GM23338 (cell line): ENCODE results near the gene CHRNA3. TPM values are rescaled to one million over a fixed set of nuclear protein-coding genes. Genes with fewer than 3 reads are reported as not detected.

ENCODE experiments used
- ATAC-seq: fragments of 200-7000 bp; cut with Tn5 transposase; 3 replicates; pipeline ENCODE4 v1.9.1; 2020
- DNase-seq: peaks from one replicate; pipeline ENCODE4 v3.0.0-alpha.2; 2015; ENCODE audit warnings: low spot score
- H2AFZ ChIP-seq: fragments of 200-600 bp; sonication (generic); 2 replicates; pipeline ENCODE4 v1.8.0; 2016; ENCODE audit warnings: antibody characterized with exemption, mild to moderate bottlenecking, moderate library complexity
- H3F3A ChIP-seq: fragments of 200-600 bp; sonication (generic); replicated peaks from 2 replicates; pipeline ENCODE4 v1.8.0; 2017; ENCODE audit warnings: antibody characterized with exemption, mixed run types, low read depth
- H3K27ac ChIP-seq: fragments of 200-600 bp; sonication (generic); 2 replicates; pipeline ENCODE4 v1.6.1; 2016; ENCODE audit warnings: low read depth
- H3K27me3 ChIP-seq: fragments of 200-600 bp; sonication (generic); 2 replicates; pipeline ENCODE4 v1.8.0; 2016; ENCODE audit warnings: mild to moderate bottlenecking, mixed run types, moderate library complexity; ENCODE audit not compliant: insufficient read depth
- H3K36me3 ChIP-seq: fragments of 200-600 bp; sonication (generic); 2 replicates; pipeline ENCODE4 v1.8.0; 2016; ENCODE audit warnings: mild to moderate bottlenecking; ENCODE audit not compliant: insufficient read depth
- H3K4me1 ChIP-seq: fragments of 200-600 bp; sonication (generic); 2 replicates; pipeline ENCODE4 v1.8.0; 2016; ENCODE audit warnings: mild to moderate bottlenecking, moderate library complexity; ENCODE audit not compliant: insufficient read depth
- H3K4me2 ChIP-seq: fragments of 200-600 bp; sonication (generic); 2 replicates; pipeline ENCODE4 v1.7.1; 2017; ENCODE audit warnings: mixed run types
- H3K4me3 ChIP-seq: fragments of 200-600 bp; sonication (generic); 2 replicates; pipeline ENCODE4 v1.6.1; 2016; ENCODE audit warnings: mixed run types
- H3K79me2 ChIP-seq: fragments of 200-600 bp; sonication (generic); replicated peaks from 2 replicates; pipeline ENCODE4 v1.8.0; 2017; ENCODE audit warnings: mild to moderate bottlenecking; ENCODE audit not compliant: insufficient read depth
- H3K9me2 ChIP-seq: fragments of 200-600 bp; sonication (generic); 2 replicates; pipeline ENCODE4 v1.8.0; 2017; ENCODE audit not compliant: insufficient read depth
- H4K20me1 ChIP-seq: fragments of 200-600 bp; sonication (generic); replicated peaks from 2 replicates; pipeline ENCODE4 v1.8.0; 2017; ENCODE audit warnings: mild to moderate bottlenecking; ENCODE audit not compliant: insufficient read depth
- H3K27ac Mint-ChIP-seq: 2 replicates; pipeline ENCODE4 v1.8.0; 2020; ENCODE audit warnings: inconsistent platforms, mild to moderate bottlenecking, moderate library complexity, mixed read lengths
- H3K27me3 Mint-ChIP-seq: 3 replicates; pipeline ENCODE4 v1.8.0; 2022; ENCODE audit warnings: low read depth, mild to moderate bottlenecking, moderate library complexity, mixed read lengths, inconsistent platforms; ENCODE audit not compliant: insufficient read depth, poor library complexity
- H3K36me3 Mint-ChIP-seq: 3 replicates; pipeline ENCODE4 v1.8.0; 2021; ENCODE audit warnings: low read depth, mild to moderate bottlenecking, inconsistent platforms, moderate library complexity, mixed read lengths
- H3K4me1 Mint-ChIP-seq: 3 replicates; pipeline ENCODE4 v1.8.0; 2020; ENCODE audit warnings: mild to moderate bottlenecking, inconsistent platforms, mixed read lengths
- H3K4me3 Mint-ChIP-seq: 3 replicates; pipeline ENCODE4 v1.8.0; 2021; ENCODE audit warnings: moderate library complexity, mild to moderate bottlenecking, inconsistent platforms, mixed read lengths
- H3K9me3 Mint-ChIP-seq: 3 replicates; pipeline ENCODE4 v1.8.0; 2020; ENCODE audit warnings: moderate library complexity, mild to moderate bottlenecking, inconsistent platforms, mixed read lengths
- CREB1 ChIP-seq: fragments of 250-450 bp; sonication (Bioruptor Pico); IDR thresholded peaks from 2 replicates; pipeline ENCODE4 v1.5.0; 2020; ENCODE audit warnings: low read depth, mild to moderate bottlenecking, moderate library complexity
- CTCF ChIP-seq, 2 experiments: fragments of 200-600 bp in 1 of 2; sonication (generic) in 1 of 2; conservative IDR thresholded peaks; 2 replicates each; pipeline versions ENCODE4 v1.5.1 to v1.6.1; 2016 to 2017; ENCODE audit warnings: antibody characterized with exemption in 2 of 2, low read depth in 2 of 2, mild to moderate bottlenecking in 2 of 2, moderate library complexity in 1 of 2
- EZH2phosphoT487 ChIP-seq: fragments of 200-600 bp; sonication (generic); IDR thresholded peaks from one replicate; pipeline ENCODE4 v1.8.1; 2018; ENCODE audit warnings: antibody characterized with exemption; ENCODE audit not compliant: unreplicated experiment
- JUNB ChIP-seq: IDR thresholded peaks from one replicate; pipeline ENCODE4 v1.6.1; 2016; ENCODE audit warnings: antibody characterized with exemption; ENCODE audit not compliant: unreplicated experiment
- NANOG ChIP-seq: IDR thresholded peaks from 2 replicates; pipeline ENCODE4 v1.6.1; 2016; ENCODE audit warnings: antibody characterized with exemption, borderline replicate concordance
- ZNF114 ChIP-seq: fragments of 250-450 bp; sonication (Bioruptor Pico); IDR thresholded peaks from 2 replicates; pipeline ENCODE4 v1.5.0; 2020; ENCODE audit warnings: mild to moderate bottlenecking, moderate library complexity
- ZNF462 ChIP-seq: fragments of 250-450 bp; sonication (Bioruptor Pico); IDR thresholded peaks from 2 replicates; pipeline ENCODE4 v1.5.0; 2020; ENCODE audit warnings: mild to moderate bottlenecking, moderate library complexity
- polyA plus RNA-seq: library from polyadenylated mRNA; unstranded; fragments of >200 nt; fragmentation: Nextera tagmentation; extraction: Ambion mirVana; gene quantifications from 2 replicates; pipeline ENCODE4 v1.2.1, GENCODE V29; 2016
- total RNA-seq: library from RNA; depleted of rRNA; stranded (reverse); fragments of >200 nt; shearing (Covaris generic); gene quantifications from 2 replicates; pipeline ENCODE4 v1.2.3, GENCODE V29; 2014
- TF ChIP-seq, protein P1 (sequence below): IDR thresholded peaks from 2 replicates; pipeline ENCODE4 v1.6.1; 2016; ENCODE audit warnings: antibody characterized with exemption
- TF ChIP-seq, protein P2 (sequence below): IDR thresholded peaks from one replicate; pipeline ENCODE4 v1.6.1; 2018; ENCODE audit warnings: antibody characterized with exemption; ENCODE audit not compliant: unreplicated experiment

The CHRNA3 gene
- total and polyA plus RNA-seq, 2 experiments from 2014 or later, result 2.9 to 3.5 TPM

GRCh38 chr15:78635346-78635745 lies 14.6 kb upstream of the CHRNA3 start (continued):
- no peak for TF ChIP-seq ZNF462 (CRISPR knock-in tag)

GRCh38 chr15:78634210-78635145 lies 13.7 kb upstream of the CHRNA3 start:
- Histone ChIP-seq H3F3A (no peaks in the 10 kb centered on the region), H3K4me1 (no peaks in the 10 kb centered on the region), H3K27me3 (no peaks in the 10 kb centered on the region), H3K4me2 (no peak overlapping the region), H3K36me3 (no peaks in the 10 kb centered on the region), H3K27ac (no peak overlapping the region), H4K20me1 (no peaks in the 10 kb centered on the region), H3K4me3 (no peak overlapping the region), H3K79me2 (no peaks in the 10 kb centered on the region), H2AFZ (no peak overlapping the region), H3K9me2 (no peaks in the 10 kb centered on the region)
- H3K27ac Mint-ChIP-seq, result no peak overlapping the region
- no peaks in the 10 kb centered on the region; the same call in 2 of the 3 replicates for H3K9me3 Mint-ChIP-seq
- DNase-seq (no peak), ATAC-seq (no peak)
- peaks cover 5% of the 10 kb centered on the region; the same call in 1 of the 3 replicates for H3K4me1 Mint-ChIP-seq
- H3K4me3 Mint-ChIP-seq, result no peak overlapping the region
- H3K27me3 Mint-ChIP-seq, result peaks cover 8% of the 10 kb centered on the region
- peaks cover 5% of the 10 kb centered on the region; the same call in 2 of the 3 replicates for H3K36me3 Mint-ChIP-seq
- TF ChIP-seq CREB1 (CRISPR knock-in tag), result no peak
- TF ChIP-seq ZNF114, result no peak
- no peak for TF ChIP-seq CTCF (conservative IDR thresholded peaks at IDR 0.05; ENCODE audit: low read depth in 2 of 2)
- no peak for TF ChIP-seq NANOG
- TF ChIP-seq, protein P1, sequence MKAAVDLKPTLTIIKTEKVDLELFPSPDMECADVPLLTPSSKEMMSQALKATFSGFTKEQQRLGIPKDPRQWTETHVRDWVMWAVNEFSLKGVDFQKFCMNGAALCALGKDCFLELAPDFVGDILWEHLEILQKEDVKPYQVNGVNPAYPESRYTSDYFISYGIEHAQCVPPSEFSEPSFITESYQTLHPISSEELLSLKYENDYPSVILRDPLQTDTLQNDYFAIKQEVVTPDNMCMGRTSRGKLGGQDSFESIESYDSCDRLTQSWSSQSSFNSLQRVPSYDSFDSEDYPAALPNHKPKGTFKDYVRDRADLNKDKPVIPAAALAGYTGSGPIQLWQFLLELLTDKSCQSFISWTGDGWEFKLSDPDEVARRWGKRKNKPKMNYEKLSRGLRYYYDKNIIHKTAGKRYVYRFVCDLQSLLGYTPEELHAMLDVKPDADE, result no peak
- TF ChIP-seq JUNB, result no peak
- TF ChIP-seq EZH2phosphoT487, result no peak
- TF ChIP-seq, protein P2, sequence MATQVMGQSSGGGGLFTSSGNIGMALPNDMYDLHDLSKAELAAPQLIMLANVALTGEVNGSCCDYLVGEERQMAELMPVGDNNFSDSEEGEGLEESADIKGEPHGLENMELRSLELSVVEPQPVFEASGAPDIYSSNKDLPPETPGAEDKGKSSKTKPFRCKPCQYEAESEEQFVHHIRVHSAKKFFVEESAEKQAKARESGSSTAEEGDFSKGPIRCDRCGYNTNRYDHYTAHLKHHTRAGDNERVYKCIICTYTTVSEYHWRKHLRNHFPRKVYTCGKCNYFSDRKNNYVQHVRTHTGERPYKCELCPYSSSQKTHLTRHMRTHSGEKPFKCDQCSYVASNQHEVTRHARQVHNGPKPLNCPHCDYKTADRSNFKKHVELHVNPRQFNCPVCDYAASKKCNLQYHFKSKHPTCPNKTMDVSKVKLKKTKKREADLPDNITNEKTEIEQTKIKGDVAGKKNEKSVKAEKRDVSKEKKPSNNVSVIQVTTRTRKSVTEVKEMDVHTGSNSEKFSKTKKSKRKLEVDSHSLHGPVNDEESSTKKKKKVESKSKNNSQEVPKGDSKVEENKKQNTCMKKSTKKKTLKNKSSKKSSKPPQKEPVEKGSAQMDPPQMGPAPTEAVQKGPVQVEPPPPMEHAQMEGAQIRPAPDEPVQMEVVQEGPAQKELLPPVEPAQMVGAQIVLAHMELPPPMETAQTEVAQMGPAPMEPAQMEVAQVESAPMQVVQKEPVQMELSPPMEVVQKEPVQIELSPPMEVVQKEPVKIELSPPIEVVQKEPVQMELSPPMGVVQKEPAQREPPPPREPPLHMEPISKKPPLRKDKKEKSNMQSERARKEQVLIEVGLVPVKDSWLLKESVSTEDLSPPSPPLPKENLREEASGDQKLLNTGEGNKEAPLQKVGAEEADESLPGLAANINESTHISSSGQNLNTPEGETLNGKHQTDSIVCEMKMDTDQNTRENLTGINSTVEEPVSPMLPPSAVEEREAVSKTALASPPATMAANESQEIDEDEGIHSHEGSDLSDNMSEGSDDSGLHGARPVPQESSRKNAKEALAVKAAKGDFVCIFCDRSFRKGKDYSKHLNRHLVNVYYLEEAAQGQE, result no peak
